Keratinocyte (primary cell): Measurements from ENCODE around the gene H3-3A. TPM values are rescaled to one million over a fixed set of nuclear protein-coding genes. Genes with fewer than 3 reads are reported as not detected.

Source experiments
- DNase-seq: peaks from one replicate; pipeline ENCODE4 v3.0.0-alpha.2; 2011; ENCODE audit warnings: low read depth, missing footprints, low spot score
- FAIRE-seq: peaks from 2 replicates; lab custom pipeline; 2011; peaks lifted over from hg19 to GRCh38; lab: Jason Lieb, UNC
- H2AFZ ChIP-seq: 2 replicates; pipeline ENCODE4 v1.6.0; 2012; ENCODE audit warnings: low read length, control low read depth, inconsistent platforms; ENCODE audit not compliant: control insufficient read depth
- H3K27ac ChIP-seq: 2 replicates; pipeline ENCODE4 v1.5.1; 2011; ENCODE audit warnings: low read length; ENCODE audit not compliant: control insufficient read depth, insufficient read depth
- H3K27me3 ChIP-seq: 3 replicates; pipeline ENCODE4 v1.6.0; 2011; ENCODE audit warnings: low read length; ENCODE audit not compliant: control insufficient read depth, insufficient read depth; ENCODE audit errors: extremely low read depth
- H3K36me3 ChIP-seq, 2 experiments: 2 replicates in 1 of 2; 3 replicates in 1 of 2; pipeline ENCODE4 v1.5.1; 2011; ENCODE audit warnings: low read length in 2 of 2, mild to moderate bottlenecking in 1 of 2; ENCODE audit not compliant: control insufficient read depth in 2 of 2, insufficient read depth in 2 of 2; ENCODE audit errors: extremely low read depth in 1 of 2
- H3K4me1 ChIP-seq: 3 replicates; pipeline ENCODE4 v1.5.1; 2011; ENCODE audit warnings: low read length; ENCODE audit not compliant: control insufficient read depth, insufficient read depth; ENCODE audit errors: extremely low read depth
- H3K4me2 ChIP-seq: 3 replicates; pipeline ENCODE4 v1.6.0; 2011; ENCODE audit warnings: low read depth, low read length; ENCODE audit not compliant: control insufficient read depth, insufficient read depth; ENCODE audit errors: extremely low read depth
- H3K4me3 ChIP-seq, 3 experiments: fragments of 200-600 bp in 1 of 3; sonication (generic) in 1 of 3; 2 replicates in 2 of 3; 3 replicates in 1 of 3; pipeline ENCODE4 v1.5.1; 2011 to 2016; ENCODE audit warnings: low read length in 3 of 3, mild to moderate bottlenecking in 3 of 3, control low read depth in 2 of 3, inconsistent platforms in 1 of 3, low read depth in 1 of 3, mixed read lengths in 1 of 3, mixed run types in 1 of 3, moderate library complexity in 1 of 3; ENCODE audit not compliant: control insufficient read depth in 2 of 3, insufficient read depth in 2 of 3; ENCODE audit errors: extremely low read depth in 1 of 3
- H3K79me2 ChIP-seq: 2 replicates; pipeline ENCODE4 v1.6.0; 2012; ENCODE audit warnings: low read length; ENCODE audit not compliant: control insufficient read depth, insufficient read depth
- H3K9ac ChIP-seq: 3 replicates; pipeline ENCODE4 v1.6.0; 2011; ENCODE audit warnings: low read length; ENCODE audit not compliant: control insufficient read depth, insufficient read depth; ENCODE audit errors: extremely low read depth
- H3K9me1 ChIP-seq: 3 replicates; pipeline ENCODE4 v1.6.0; 2011; ENCODE audit warnings: low read length; ENCODE audit not compliant: control insufficient read depth, insufficient read depth; ENCODE audit errors: extremely low read depth
- H3K9me3 ChIP-seq: 2 replicates; pipeline ENCODE4 v1.5.1; 2012; ENCODE audit warnings: low read depth, low read length; ENCODE audit not compliant: control insufficient read depth
- H4K20me1 ChIP-seq: 3 replicates; pipeline ENCODE4 v1.6.0; 2011; ENCODE audit warnings: low read length; ENCODE audit not compliant: control insufficient read depth, insufficient read depth; ENCODE audit errors: extremely low read depth
- EZH2 ChIP-seq: IDR thresholded peaks from one replicate; pipeline ENCODE4 v1.6.1; 2012; ENCODE audit warnings: inconsistent platforms, mild to moderate bottlenecking, low read length, moderate library complexity
- dilution Hi-C: fragments of 300-500 bp; cut with MboI; formaldehyde crosslinking; loops from one replicate; pipeline ENCODE4 v1.7.0; 2020; ENCODE audit warnings: low sequenced_read_pairs; ENCODE audit not compliant: extremely low pct_ligation_motif_present
- polyA plus RNA-seq, 5 experiments: library from polyadenylated mRNA; depleted of rRNA in 3 of 5; stranded (reverse) in 3 of 5; stranded (forward) in 1 of 5; unstranded in 1 of 5; fragments of >200 nt; gene quantifications; 1 replicate in 1 of 5; 2 replicates in 3 of 5; 3 replicates in 1 of 5; pipeline versions ENCODE4 v1.2.1 to v1.2.3, GENCODE V29; 2011 to 2012; ENCODE audit warnings: missing spikeins in 2 of 5, low read depth in 1 of 5, low replicate concordance in 1 of 5
- TF ChIP-seq, protein P1 (sequence below), 3 experiments: IDR thresholded peaks in 1 of 3; conservative IDR thresholded peaks in 1 of 3; optimal IDR thresholded peaks in 1 of 3; 2 replicates in 2 of 3; 3 replicates in 1 of 3; pipeline versions ENCODE3 to v1.5.1; 2011; ENCODE audit warnings: low read length in 3 of 3, mild to moderate bottlenecking in 3 of 3, moderate library complexity in 2 of 3, control low read depth in 1 of 3, inconsistent platforms in 1 of 3; ENCODE audit not compliant: insufficient read depth in 2 of 3; ENCODE audit errors: extremely low read depth in 1 of 3

H3-3A gene
- polyA plus RNA-seq, 1 donor (not counting 4 experiments of a cell fraction or from before 2014, with no cell fraction given): 291 TPM

DNA sequence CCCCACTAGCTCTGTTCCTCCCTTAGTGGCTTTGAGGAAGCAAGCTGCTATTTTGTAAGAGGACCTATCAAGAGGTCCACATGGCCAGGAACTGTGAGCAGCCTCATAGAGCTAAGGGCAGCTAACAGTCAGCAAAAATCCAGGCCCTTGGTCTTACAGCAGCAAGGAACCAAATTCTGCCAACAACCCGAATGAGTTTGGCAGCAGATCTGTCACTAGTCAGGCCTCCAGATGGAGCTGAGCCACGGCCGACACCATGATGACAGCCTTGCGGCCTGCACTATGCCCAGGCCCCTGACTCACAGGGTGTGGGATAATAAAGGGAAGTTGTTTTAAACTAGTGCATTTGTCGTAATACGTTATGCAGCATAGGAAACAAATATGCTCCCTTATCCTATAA, 28.0 kb upstream of the H3-3A start:
- Histone ChIP-seq H3K9me1 (no peaks in the 10 kb centered on the region), H3K36me3 (no peaks in the 10 kb centered on the region), H3K79me2 (no peaks in the 10 kb centered on the region), H3K27me3 (no peaks in the 10 kb centered on the region), H3K9ac (no peak overlapping the region), H4K20me1 (no peaks in the 10 kb centered on the region), H3K4me2 (no peak overlapping the region), H3K27ac (no peak overlapping the region), H3K9me3 (no peaks in the 10 kb centered on the region), H3K4me3 (no peak overlapping the region), H3K4me1 (peaks cover 6% of the 10 kb centered on the region), H2AFZ (peak overlapping the region; percentile 57)
- DNase-seq: no peak
- TF ChIP-seq, protein P1, sequence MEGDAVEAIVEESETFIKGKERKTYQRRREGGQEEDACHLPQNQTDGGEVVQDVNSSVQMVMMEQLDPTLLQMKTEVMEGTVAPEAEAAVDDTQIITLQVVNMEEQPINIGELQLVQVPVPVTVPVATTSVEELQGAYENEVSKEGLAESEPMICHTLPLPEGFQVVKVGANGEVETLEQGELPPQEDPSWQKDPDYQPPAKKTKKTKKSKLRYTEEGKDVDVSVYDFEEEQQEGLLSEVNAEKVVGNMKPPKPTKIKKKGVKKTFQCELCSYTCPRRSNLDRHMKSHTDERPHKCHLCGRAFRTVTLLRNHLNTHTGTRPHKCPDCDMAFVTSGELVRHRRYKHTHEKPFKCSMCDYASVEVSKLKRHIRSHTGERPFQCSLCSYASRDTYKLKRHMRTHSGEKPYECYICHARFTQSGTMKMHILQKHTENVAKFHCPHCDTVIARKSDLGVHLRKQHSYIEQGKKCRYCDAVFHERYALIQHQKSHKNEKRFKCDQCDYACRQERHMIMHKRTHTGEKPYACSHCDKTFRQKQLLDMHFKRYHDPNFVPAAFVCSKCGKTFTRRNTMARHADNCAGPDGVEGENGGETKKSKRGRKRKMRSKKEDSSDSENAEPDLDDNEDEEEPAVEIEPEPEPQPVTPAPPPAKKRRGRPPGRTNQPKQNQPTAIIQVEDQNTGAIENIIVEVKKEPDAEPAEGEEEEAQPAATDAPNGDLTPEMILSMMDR (optimal IDR thresholded peaks at IDR 0.05 in 1 of 3, IDR thresholded peaks at IDR 0.05 in 1 of 3, conservative IDR thresholded peaks at IDR 0.05 in 1 of 3; ENCODE audit: extremely low read depth in 1 of 3, insufficient read depth in 2 of 3, low read length in 3 of 3): peak in 1 of 3 experiments; percentile 28
- no peak for TF ChIP-seq EZH2
- FAIRE-seq: peak; percentile 77
- dilution Hi-C loops: no loop called here

DNA sequence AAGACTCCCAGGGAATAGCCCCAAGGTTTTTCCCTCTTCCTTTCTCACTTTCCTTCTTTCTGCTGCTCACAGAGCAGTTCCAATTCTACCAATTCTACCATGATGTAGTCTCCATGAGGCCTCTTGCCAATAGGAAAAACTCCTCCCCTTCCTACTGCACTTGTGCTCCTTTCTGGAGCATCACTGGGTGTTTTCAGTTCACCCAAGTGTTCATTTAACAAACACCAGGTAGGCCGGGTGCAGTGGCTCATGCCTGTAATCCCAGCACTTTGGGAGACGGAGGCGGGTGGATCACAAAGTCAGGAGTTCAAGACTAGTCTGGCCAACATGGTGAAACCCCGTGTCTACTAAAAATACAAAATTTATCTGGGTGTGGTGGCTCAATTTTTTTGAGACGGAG, 26.6 kb upstream of the H3-3A start:
- H3K4me3 ChIP-seq: no peak overlapping the region
- H3K4me2 ChIP-seq: no peak overlapping the region
- FAIRE-seq (no peak), DNase-seq (no peak)
- H3K27me3 ChIP-seq: peaks cover 6% of the 10 kb centered on the region
- H3K9me3 ChIP-seq: no peaks in the 10 kb centered on the region
- peaks cover 6% of the 10 kb centered on the region for H3K4me1 ChIP-seq
- H4K20me1 ChIP-seq: no peaks in the 10 kb centered on the region
- no peak overlapping the region for H2AFZ ChIP-seq
- TF ChIP-seq EZH2: no peak
- TF ChIP-seq, protein P1 (optimal IDR thresholded peaks at IDR 0.05 in 1 of 3, IDR thresholded peaks at IDR 0.05 in 1 of 3, conservative IDR thresholded peaks at IDR 0.05 in 1 of 3; ENCODE audit: extremely low read depth in 1 of 3, insufficient read depth in 2 of 3, low read length in 3 of 3): no peak
- no peaks in the 10 kb centered on the region for H3K36me3 ChIP-seq
- dilution Hi-C loops: no loop called here
- no peak overlapping the region for H3K9ac ChIP-seq
- no peaks in the 10 kb centered on the region for H3K9me1 ChIP-seq
- H3K27ac ChIP-seq: no peak overlapping the region
- no peaks in the 10 kb centered on the region for H3K79me2 ChIP-seq
